Activated B cell treated with CpG ODN at 0.5 μM for 24 hours (primary cell): ENCODE results near the gene BMI1. TPM values are rescaled to one million over a fixed set of nuclear protein-coding genes. Genes with fewer than 3 reads are reported as not detected.

Source experiments
- ATAC-seq: fragments of 200-7000 bp; cut with Tn5 transposase; one replicate; pipeline ENCODE4 v1.10.0; 2021; ENCODE audit warnings: low read depth, mild to moderate bottlenecking, moderate library complexity
- CTCF ChIA-PET: fragments of 350-600 bp; sonication (Branson Sonifier 250); formaldehyde crosslinking; loops from one replicate; lab custom pipeline; 2021; ENCODE audit warnings: antibody characterized with exemption; lab: Charles Lee
- POLR2A ChIA-PET: fragments of 350-600 bp; sonication (Branson Sonifier 250); formaldehyde crosslinking; loops from one replicate; lab custom pipeline; 2021; ENCODE audit warnings: antibody characterized with exemption; lab: Charles Lee
- DNase-seq: peaks from one replicate; pipeline ENCODE4 v3.0.0; 2022
- H3K27ac Mint-ChIP-seq: one replicate; pipeline ENCODE4 v1.8.0; 2020; ENCODE audit warnings: mixed read lengths
- H3K27me3 Mint-ChIP-seq: one replicate; pipeline ENCODE4 v1.8.0; 2021; ENCODE audit warnings: mixed read lengths
- H3K36me3 Mint-ChIP-seq: one replicate; pipeline ENCODE4 v1.8.0; 2021; ENCODE audit warnings: low read depth, mixed read lengths
- H3K4me1 Mint-ChIP-seq: one replicate; pipeline ENCODE4 v1.8.0; 2021; ENCODE audit warnings: mixed read lengths
- H3K4me3 Mint-ChIP-seq: one replicate; pipeline ENCODE4 v1.8.0; 2020; ENCODE audit warnings: mild to moderate bottlenecking, mixed read lengths
- H3K9me3 Mint-ChIP-seq: one replicate; pipeline ENCODE4 v1.8.0; 2020; ENCODE audit warnings: mixed read lengths
- CTCF ChIP-seq: fragments of 200-600 bp; IDR thresholded peaks from one replicate; pipeline ENCODE4 v1.8.0; 2022; ENCODE audit warnings: antibody characterized with exemption, mild to moderate bottlenecking
- intact Hi-C: fragments of 100-400 bp; cut with micrococcal nuclease; formaldehyde crosslinking; loops from one replicate; pipeline ENCODE4 v1.15.1; 2024
- total RNA-seq: library from RNA; stranded (reverse); gene quantifications from 2 replicates; pipeline ENCODE4 v1.2.3, GENCODE V29; 2022

BMI1 gene
- total RNA-seq, 1 donor from 2014 or later, result 70.1 TPM

GRCh38 chr10:22315455-22316285, 5.2 kb upstream of the BMI1 start:
- Mint-ChIP-seq H3K4me3 (peak overlapping the region; percentile 97), H3K9me3 (no peaks in the 10 kb centered on the region), H3K4me1 (peaks cover 40% of the 10 kb centered on the region), H3K36me3 (peaks cover 13% of the 10 kb centered on the region), H3K27me3 (no peaks in the 10 kb centered on the region), H3K27ac (peak overlapping the region; percentile 97)
- CTCF ChIA-PET, result interaction anchor here (0.6 to 2.2 kb wide), 8 partner anchors 23 to 819 kb away, joined by 3 to 6 read pairs (median 4); no protein-coding TSS in a partner anchor
- POLR2A ChIA-PET, result interaction anchor here (0.5 to 5.0 kb wide), 23 partner anchors 8 to 820 kb away, joined by 3 to 86 read pairs (median 4); partner anchors contain the start of gene DNAJC1
- intact Hi-C loops, result loop anchor here (1.0 to 10.0 kb wide), 10 partner anchors 25 to 819 kb away; partner anchors contain the start of genes DNAJC1 and MSRB2
- ATAC-seq (peak; percentile 12), DNase-seq (no peak)
- TF ChIP-seq CTCF, result no peak

DNA sequence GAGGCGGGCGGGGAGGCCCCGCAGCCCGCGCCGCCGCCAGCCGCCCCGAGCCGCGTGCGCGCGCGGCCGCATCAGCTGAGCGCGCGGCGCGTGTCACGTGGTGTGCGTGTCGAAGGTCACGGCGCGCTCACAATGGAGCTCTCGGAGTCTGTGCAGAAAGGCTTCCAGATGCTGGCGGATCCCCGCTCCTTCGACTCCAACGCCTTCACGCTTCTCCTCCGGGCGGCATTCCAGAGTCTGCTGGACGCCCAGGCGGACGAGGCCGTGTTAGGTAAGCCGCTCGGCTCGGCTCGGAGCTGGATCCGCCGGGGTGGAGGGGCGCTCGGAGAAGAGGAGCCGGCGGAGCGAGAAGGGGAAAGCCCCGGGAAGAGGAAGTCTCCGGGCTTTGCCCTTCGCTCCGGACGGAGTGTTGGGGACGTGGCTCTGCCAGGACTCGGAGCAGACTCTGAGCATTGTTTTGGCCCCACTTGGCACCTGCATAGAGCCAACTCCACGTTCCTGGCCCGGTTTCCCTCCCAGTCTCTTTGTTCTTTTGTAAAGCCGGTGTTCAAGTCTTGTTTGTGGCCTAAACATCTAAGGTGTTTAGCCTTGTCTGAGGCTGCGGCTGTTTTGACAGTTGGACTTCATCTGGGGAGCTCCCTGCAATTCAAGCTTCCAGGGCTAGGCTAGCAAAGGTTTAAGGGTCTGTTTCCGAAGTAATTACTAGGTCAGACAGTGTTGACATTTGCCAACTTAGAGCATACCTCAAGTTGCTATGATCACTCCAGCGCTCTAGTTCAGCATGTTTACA, 4.4 kb upstream of the BMI1 start, which contains the start of gene COMMD3:
TSS of gene COMMD3 (plus strand) at position 103 of the 790 bp plus-strand sequence. CDS start at position 133, 30 bp downstream.
- no peak for TF ChIP-seq CTCF
- CTCF ChIA-PET, result interaction anchor here (1.0 to 2.2 kb wide), 8 partner anchors 10 to 820 kb away, joined by 3 to 8 read pairs (median 4); no protein-coding TSS in a partner anchor
- H3K4me3 Mint-ChIP-seq, result peak within 1 kb of the TSS; percentile 97
- POLR2A ChIA-PET, result interaction anchor here (0.5 to 5.0 kb wide), 23 partner anchors 8 to 821 kb away, joined by 3 to 86 read pairs (median 4); partner anchors contain the start of gene DNAJC1
- peaks cover 40% of the 10 kb centered on the region for H3K4me1 Mint-ChIP-seq
- H3K27ac Mint-ChIP-seq, result peak within 1 kb of the TSS; percentile 98
- no peaks in the 10 kb centered on the region for H3K9me3 Mint-ChIP-seq
- H3K36me3 Mint-ChIP-seq, result peaks cover 13% of the 10 kb centered on the region
- H3K27me3 Mint-ChIP-seq, result no peaks in the 10 kb centered on the region
- peak; percentile 86 for DNase-seq
- intact Hi-C loops, result loop anchor here (1.0 to 10.0 kb wide), 10 partner anchors 24 to 820 kb away; partner anchors contain the start of genes DNAJC1 and MSRB2
- peak; percentile 65 for ATAC-seq

DNA sequence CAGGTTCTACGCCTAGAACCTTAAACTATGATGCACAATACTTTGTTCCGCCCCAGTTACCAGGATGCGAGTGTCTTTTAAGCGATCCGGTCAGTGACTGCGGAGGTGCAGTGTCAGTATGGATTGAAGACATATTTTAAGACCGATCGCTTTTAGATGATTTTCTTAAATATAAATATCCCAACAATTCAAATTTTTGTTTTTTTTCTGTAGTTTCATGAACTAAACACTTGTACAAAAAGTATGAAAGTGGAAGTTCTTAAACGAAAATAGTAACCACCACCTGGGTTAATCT, 3.9 kb upstream of the BMI1 start:
- Mint-ChIP-seq H3K27ac (peak overlapping the region; percentile 98), H3K36me3 (peaks cover 13% of the 10 kb centered on the region), H3K9me3 (no peaks in the 10 kb centered on the region), H3K27me3 (no peaks in the 10 kb centered on the region), H3K4me3 (peak overlapping the region; percentile 97), H3K4me1 (peaks cover 40% of the 10 kb centered on the region)
- ChIA-PET CTCF (interaction anchor here (1.0 to 2.2 kb wide), 5 partner anchors 10 to 821 kb away, joined by 4 to 8 read pairs (median 5); no protein-coding TSS in a partner anchor), POLR2A (interaction anchor here (0.6 to 5.0 kb wide), 15 partner anchors 8 to 784 kb away, joined by 3 to 86 read pairs (median 6); partner anchors contain the start of gene DNAJC1)
- DNase-seq, result no peak
- ATAC-seq, result peak; percentile 11
- no peak for TF ChIP-seq CTCF
- intact Hi-C loops, result loop anchor here (2.0 to 10.0 kb wide), 4 partner anchors 290 to 820 kb away; partner anchors contain the start of gene MSRB2

DNA sequence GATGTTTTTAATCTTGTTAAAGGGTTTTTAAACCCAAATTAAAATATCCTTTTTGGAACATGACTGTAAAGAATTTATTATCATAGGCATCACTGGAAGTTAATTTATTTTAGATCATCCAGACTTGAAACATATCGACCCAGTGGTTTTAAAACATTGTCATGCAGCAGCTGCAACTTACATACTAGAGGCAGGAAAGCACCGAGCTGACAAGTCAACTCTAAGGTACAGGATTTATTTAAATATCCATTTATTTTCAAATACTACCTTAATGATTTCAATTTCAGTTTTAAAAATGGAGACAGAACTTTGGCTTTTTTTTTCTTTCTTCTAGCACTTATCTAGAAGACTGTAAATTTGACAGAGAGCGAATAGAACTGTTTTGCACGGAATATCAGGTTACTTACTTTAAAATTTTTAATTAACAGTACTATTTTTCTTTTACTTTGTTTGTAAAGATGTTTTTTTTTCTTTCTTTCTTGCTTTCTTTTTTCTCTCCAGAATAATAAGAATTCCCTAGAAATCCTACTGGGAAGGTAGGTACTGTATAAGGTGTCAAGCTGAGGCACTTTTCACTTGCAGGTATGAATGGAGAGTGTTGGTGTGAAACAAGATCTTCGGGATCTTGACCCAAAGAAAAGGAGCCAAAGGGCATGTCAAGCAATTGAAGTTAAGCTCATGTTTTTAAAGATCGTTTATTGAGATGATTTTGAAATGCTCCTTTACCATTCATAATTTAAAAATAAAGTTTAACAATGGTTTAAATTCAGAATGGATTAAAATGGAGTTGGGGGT, 2.9 kb upstream of the BMI1 start:
- DNase-seq (no peak), ATAC-seq (no peak)
- no peaks in the 10 kb centered on the region for H3K9me3 Mint-ChIP-seq
- H3K36me3 Mint-ChIP-seq, result peaks cover 13% of the 10 kb centered on the region
- POLR2A ChIA-PET, result interaction anchor here (0.9 to 5.0 kb wide), 3 partner anchors 64 to 789 kb away, joined by 3 to 71 read pairs (median 5); no protein-coding TSS in a partner anchor
- H3K4me1 Mint-ChIP-seq, result peaks cover 49% of the 10 kb centered on the region
- no peak overlapping the region for H3K4me3 Mint-ChIP-seq
- CTCF ChIA-PET, result interaction anchor here (1.1 to 2.2 kb wide), 2 partner anchors 119 to 797 kb away, joined by 3 to 8 read pairs; no protein-coding TSS in a partner anchor
- H3K27ac Mint-ChIP-seq, result peak overlapping the region; percentile 65
- no peaks in the 10 kb centered on the region for H3K27me3 Mint-ChIP-seq
- intact Hi-C loops, result loop anchor here (2.0 to 10.0 kb wide), 4 partner anchors 289 to 821 kb away; partner anchors contain the start of gene MSRB2
- TF ChIP-seq CTCF, result no peak
